ENCODE data around the gene PRKCE. TPM values are rescaled to one million over a fixed set of nuclear protein-coding genes. Genes with fewer than 3 reads are reported as not detected.

The PRKCE gene
- total and polyA plus RNA-seq, 2 donors (not counting 1 experiment from before 2014, with no cell fraction given) = 14.1 to 19.0 TPM

DNA sequence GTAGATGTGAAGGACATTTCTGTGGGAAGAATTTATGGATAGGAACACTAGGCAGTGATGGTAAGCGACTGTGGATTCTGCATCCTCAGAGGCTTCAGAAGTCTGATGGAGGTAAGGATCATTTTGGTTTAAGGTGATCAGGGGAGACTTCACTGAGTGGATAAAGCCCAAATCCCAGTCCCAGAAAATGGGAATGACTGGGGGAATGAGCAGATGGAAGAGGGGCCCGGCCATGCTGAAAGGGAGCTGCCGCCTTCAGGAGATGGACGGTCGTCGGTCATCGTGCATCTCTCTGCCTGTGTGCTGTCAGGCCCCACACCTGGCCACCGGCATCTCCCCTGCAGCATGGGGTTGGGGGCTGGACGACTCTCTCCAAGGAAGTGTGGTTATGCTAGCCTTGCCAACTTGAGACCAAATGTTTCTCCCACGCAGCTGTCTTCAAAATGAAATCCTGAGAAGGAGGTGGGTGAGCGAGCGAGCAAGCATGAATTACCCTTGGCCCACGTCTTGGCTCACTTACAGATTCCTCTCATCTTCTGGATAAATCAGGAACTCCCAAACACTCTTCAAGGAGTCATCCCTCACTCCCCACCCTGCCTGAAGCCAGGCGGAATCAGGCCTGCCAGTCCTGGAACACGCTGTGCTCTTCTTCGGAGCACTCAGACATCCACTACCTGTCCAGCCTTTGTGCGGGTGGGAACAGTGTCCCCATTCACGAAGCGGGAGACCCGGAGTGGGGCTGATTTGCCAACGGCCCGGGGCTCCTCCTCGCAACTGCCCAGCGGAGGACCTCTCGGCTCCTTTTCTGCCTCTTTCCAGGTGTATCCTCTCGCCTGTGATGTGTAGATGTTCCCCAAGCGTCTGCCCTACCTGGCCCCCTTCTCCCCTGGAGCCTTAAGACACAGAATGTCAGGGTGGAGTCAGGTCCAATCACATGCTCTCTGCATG is 85.6 kb downstream of the PRKCE start:
- H3K36me3 ChIP-seq (ENCODE audit: control insufficient read depth, insufficient read depth, low read length) = no peaks in the 10 kb centered on the region
- peaks cover 2% of the 10 kb centered on the region for H4K20me1 ChIP-seq (ENCODE audit: control insufficient read depth, extremely low read depth, insufficient read depth, low read length)
- no peak overlapping the region for H3K9ac ChIP-seq (ENCODE audit: insufficient read depth, low read length)
- TF ChIP-seq, protein P1, sequence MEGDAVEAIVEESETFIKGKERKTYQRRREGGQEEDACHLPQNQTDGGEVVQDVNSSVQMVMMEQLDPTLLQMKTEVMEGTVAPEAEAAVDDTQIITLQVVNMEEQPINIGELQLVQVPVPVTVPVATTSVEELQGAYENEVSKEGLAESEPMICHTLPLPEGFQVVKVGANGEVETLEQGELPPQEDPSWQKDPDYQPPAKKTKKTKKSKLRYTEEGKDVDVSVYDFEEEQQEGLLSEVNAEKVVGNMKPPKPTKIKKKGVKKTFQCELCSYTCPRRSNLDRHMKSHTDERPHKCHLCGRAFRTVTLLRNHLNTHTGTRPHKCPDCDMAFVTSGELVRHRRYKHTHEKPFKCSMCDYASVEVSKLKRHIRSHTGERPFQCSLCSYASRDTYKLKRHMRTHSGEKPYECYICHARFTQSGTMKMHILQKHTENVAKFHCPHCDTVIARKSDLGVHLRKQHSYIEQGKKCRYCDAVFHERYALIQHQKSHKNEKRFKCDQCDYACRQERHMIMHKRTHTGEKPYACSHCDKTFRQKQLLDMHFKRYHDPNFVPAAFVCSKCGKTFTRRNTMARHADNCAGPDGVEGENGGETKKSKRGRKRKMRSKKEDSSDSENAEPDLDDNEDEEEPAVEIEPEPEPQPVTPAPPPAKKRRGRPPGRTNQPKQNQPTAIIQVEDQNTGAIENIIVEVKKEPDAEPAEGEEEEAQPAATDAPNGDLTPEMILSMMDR (conservative IDR thresholded peaks at IDR 0.05 in 1 of 2, IDR thresholded peaks at IDR 0.05 in 1 of 2; ENCODE audit: low read depth in 1 of 2, low read length in 2 of 2) = no peak
- TF ChIP-seq EZH2 (IDR thresholded peaks at IDR 0.05; ENCODE audit: low read length, missing control alignments) = no peak
- no peak overlapping the region for H3K27ac ChIP-seq (ENCODE audit: insufficient read depth, low read length)
- no peak overlapping the region for H3K4me2 ChIP-seq (ENCODE audit: extremely low read depth, insufficient read depth, low read length)
- H3K79me2 ChIP-seq (ENCODE audit: control insufficient read depth, insufficient read depth, low read length) = no peaks in the 10 kb centered on the region
- peak in 1 of 2 donors; percentile 76 for DNase-seq (ENCODE audit: low read depth in 2 of 2)
- H3K4me1 ChIP-seq (ENCODE audit: control insufficient read depth, extremely low read depth, insufficient read depth, low read length) = no peaks in the 10 kb centered on the region
- no peak overlapping the region for H2AFZ ChIP-seq (ENCODE audit: low read length)
- no peaks in the 10 kb centered on the region for H3K9me3 ChIP-seq (ENCODE audit: control insufficient read depth, insufficient read depth, low read depth, low read length)
- H3K4me3 ChIP-seq (replicated peaks in 1 of 4; ENCODE audit: control extremely low read depth in 1 of 4, insufficient read depth in 1 of 4, low read depth in 3 of 4, low read length in 4 of 4) = no peak overlapping the region
- no peaks in the 10 kb centered on the region for H3K27me3 ChIP-seq (ENCODE audit: control insufficient read depth, insufficient read depth, low read length)

GRCh38 chr2:45739796-45740485 is 88.5 kb downstream of the PRKCE start:
- no peak for TF ChIP-seq EZH2 (IDR thresholded peaks at IDR 0.05; ENCODE audit: low read length, missing control alignments)
- TF ChIP-seq, protein P1 (conservative IDR thresholded peaks at IDR 0.05 in 1 of 2, IDR thresholded peaks at IDR 0.05 in 1 of 2; ENCODE audit: low read depth in 1 of 2, low read length in 2 of 2) = no peak
- no peak overlapping the region for H3K4me2 ChIP-seq (ENCODE audit: extremely low read depth, insufficient read depth, low read length)

GRCh38 chr2:45741161-45741850 is 89.8 kb downstream of the PRKCE start:
- no peak overlapping the region for H2AFZ ChIP-seq (ENCODE audit: low read length)
- H3K4me1 ChIP-seq (ENCODE audit: control insufficient read depth, extremely low read depth, insufficient read depth, low read length) = peaks cover 2% of the 10 kb centered on the region
- H3K9ac ChIP-seq (ENCODE audit: insufficient read depth, low read length) = no peak overlapping the region
- H3K79me2 ChIP-seq (ENCODE audit: control insufficient read depth, insufficient read depth, low read length) = no peaks in the 10 kb centered on the region
- TF ChIP-seq EZH2 (IDR thresholded peaks at IDR 0.05; ENCODE audit: low read length, missing control alignments) = no peak
- TF ChIP-seq, protein P1 (conservative IDR thresholded peaks at IDR 0.05 in 1 of 2, IDR thresholded peaks at IDR 0.05 in 1 of 2; ENCODE audit: low read depth in 1 of 2, low read length in 2 of 2) = no peak
- no peak overlapping the region for H3K4me3 ChIP-seq (replicated peaks in 1 of 4; ENCODE audit: control extremely low read depth in 1 of 4, insufficient read depth in 1 of 4, low read depth in 3 of 4, low read length in 4 of 4)
- H3K27me3 ChIP-seq (ENCODE audit: control insufficient read depth, insufficient read depth, low read length) = no peaks in the 10 kb centered on the region
- no peak overlapping the region for H3K4me2 ChIP-seq (ENCODE audit: extremely low read depth, insufficient read depth, low read length)
- peaks cover 2% of the 10 kb centered on the region for H4K20me1 ChIP-seq (ENCODE audit: control insufficient read depth, extremely low read depth, insufficient read depth, low read length)
- H3K36me3 ChIP-seq (ENCODE audit: control insufficient read depth, insufficient read depth, low read length) = no peaks in the 10 kb centered on the region
- H3K27ac ChIP-seq (ENCODE audit: insufficient read depth, low read length) = no peak overlapping the region
- DNase-seq (ENCODE audit: low read depth in 2 of 2) = peak in 1 of 2 donors; percentile 59
- H3K9me3 ChIP-seq (ENCODE audit: control insufficient read depth, insufficient read depth, low read depth, low read length) = no peaks in the 10 kb centered on the region

More at GRCh38 chr2:45739796-45740485, 88.5 kb downstream of the PRKCE start:
- no peak overlapping the region for H2AFZ ChIP-seq (ENCODE audit: low read length)
- H4K20me1 ChIP-seq (ENCODE audit: control insufficient read depth, extremely low read depth, insufficient read depth, low read length) = peaks cover 2% of the 10 kb centered on the region
- H3K9ac ChIP-seq (ENCODE audit: insufficient read depth, low read length) = no peak overlapping the region
- no peaks in the 10 kb centered on the region for H3K36me3 ChIP-seq (ENCODE audit: control insufficient read depth, insufficient read depth, low read length)
- H3K79me2 ChIP-seq (ENCODE audit: control insufficient read depth, insufficient read depth, low read length) = no peaks in the 10 kb centered on the region
- H3K27ac ChIP-seq (ENCODE audit: insufficient read depth, low read length) = no peak overlapping the region
- H3K27me3 ChIP-seq (ENCODE audit: control insufficient read depth, insufficient read depth, low read length) = no peaks in the 10 kb centered on the region
- H3K4me1 ChIP-seq (ENCODE audit: control insufficient read depth, extremely low read depth, insufficient read depth, low read length) = peaks cover 2% of the 10 kb centered on the region
- no peaks in the 10 kb centered on the region for H3K9me3 ChIP-seq (ENCODE audit: control insufficient read depth, insufficient read depth, low read depth, low read length)
- no peak overlapping the region for H3K4me3 ChIP-seq (replicated peaks in 1 of 4; ENCODE audit: control extremely low read depth in 1 of 4, insufficient read depth in 1 of 4, low read depth in 3 of 4, low read length in 4 of 4)
- DNase-seq (ENCODE audit: low read depth in 2 of 2) = no peak

Data from fibroblast of lung (primary cell).